HG03442 (cell line): ENCODE measurements around the gene IL17C.

Source experiments
- ATAC-seq: cut with Tn5 transposase; IDR thresholded peaks from one replicate; pipeline ENCODE4 v1.9.1; 2021; ENCODE audit warnings: mild to moderate bottlenecking, moderate library complexity; ENCODE audit not compliant: unreplicated experiment

The IL17C gene

GRCh38 chr16:88638323-88639230 lies at the start of gene IL17C:
Gene IL17C (plus strand): TSS chr16:88638572. CDS start chr16:88638642, 70 bp downstream.
- no peak for ATAC-seq

GRCh38 chr16:88588754-88589153 lies 49.6 kb upstream of the IL17C start:
- ATAC-seq: no peak

- ATAC-seq: no peak
These were observed 48.9 kb upstream of the IL17C start for GRCh38 chr16:88589441-88589840.

DNA sequence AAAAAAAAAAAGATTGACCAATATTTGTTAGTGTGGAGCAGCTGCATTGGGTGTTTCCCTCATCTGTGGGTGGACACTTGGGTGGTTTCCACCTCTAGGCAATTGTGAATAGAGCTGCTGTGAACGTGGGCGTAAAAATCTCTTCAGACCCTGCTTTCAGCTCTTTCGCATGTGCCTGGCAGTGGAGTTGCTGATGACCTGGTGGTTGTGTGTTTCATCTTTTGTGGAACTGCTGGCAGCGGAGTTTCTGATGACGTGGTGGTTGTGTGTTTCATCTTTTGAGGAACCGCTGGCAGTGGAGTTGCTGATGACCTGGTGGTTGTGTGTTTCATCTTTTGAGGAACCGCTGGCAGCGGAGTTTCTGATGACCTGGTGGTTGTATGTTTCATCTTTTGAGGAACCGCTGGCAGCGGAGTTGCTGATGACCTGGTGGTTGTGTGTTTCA lies 46.8 kb upstream of the IL17C start:
- peak; percentile 61 for ATAC-seq

GRCh38 chr16:88593061-88593460 lies 45.3 kb upstream of the IL17C start:
- no peak for ATAC-seq

DNA sequence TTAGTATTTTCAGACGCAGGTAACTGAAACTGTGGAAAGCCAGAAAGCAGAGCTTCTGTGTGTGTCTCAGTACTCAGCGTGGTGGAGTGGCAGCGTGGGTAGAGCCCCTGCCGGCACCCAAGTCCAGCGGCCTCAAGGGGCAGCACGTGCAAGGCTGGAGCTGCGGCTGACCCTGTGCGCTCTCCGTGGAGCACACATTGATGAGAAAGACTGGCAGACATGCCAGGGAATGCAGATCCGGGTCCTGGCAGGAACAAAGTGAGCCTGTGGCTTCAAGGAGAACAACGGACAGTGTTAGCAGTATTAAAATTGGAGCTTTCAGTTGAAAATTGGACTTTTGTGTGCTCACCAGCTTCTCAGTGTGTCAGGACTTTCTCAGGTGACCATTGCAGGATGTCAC lies 44.9 kb upstream of the IL17C start:
- no peak for ATAC-seq

- ATAC-seq: no peak
These were observed 44.5 kb upstream of the IL17C start for GRCh38 chr16:88593910-88594309.

- no peak for ATAC-seq
These were observed 43.3 kb upstream of the IL17C start for GRCh38 chr16:88595101-88595500.

DNA sequence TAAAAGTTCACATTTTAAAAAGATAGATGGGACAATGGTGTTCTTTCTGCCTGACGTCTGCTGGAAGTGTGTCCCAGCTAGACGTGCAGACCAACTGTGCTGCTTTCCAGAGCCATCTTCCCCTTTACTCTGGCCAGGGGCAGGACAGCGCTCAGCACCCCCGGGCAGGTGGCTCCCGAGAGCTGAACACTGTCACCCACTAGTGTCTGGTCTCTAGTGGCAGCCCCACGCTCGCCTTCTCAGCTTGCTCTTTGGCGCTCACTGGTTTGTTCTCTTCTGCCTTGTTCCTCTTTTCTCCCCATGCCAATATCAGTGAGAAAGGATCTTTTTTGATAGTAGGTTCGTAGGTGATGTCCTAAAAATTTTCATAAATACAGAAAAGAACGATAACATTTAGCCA lies 42.5 kb upstream of the IL17C start:
- ATAC-seq: no peak

- ATAC-seq: no peak
These were observed 41.9 kb upstream of the IL17C start for GRCh38 chr16:88596483-88596882.

- ATAC-seq: no peak
These were observed 40.4 kb upstream of the IL17C start for GRCh38 chr16:88597856-88598491.

GRCh38 chr16:88599092-88599733 lies 39.2 kb upstream of the IL17C start:
- no peak for ATAC-seq

- no peak for ATAC-seq
These were observed 38.4 kb upstream of the IL17C start for GRCh38 chr16:88599825-88600538.

DNA sequence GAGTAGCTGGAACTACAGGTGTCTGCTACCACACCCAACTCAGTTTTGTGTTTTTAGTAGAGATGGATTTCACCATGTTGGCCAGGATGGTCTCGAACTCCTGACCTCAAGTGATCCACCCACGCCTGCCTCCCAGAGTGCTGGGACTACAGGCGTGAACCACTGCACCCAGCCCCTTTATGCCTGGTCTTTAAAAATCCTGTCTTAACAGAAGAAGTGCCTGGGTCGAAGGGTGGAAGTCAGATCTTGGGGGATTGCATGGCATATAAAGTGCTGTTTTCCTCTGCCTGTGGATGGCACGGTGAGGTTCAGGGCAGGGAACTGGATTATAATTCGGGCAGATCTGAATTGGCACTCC lies 37.9 kb upstream of the IL17C start:
- no peak for ATAC-seq

DNA sequence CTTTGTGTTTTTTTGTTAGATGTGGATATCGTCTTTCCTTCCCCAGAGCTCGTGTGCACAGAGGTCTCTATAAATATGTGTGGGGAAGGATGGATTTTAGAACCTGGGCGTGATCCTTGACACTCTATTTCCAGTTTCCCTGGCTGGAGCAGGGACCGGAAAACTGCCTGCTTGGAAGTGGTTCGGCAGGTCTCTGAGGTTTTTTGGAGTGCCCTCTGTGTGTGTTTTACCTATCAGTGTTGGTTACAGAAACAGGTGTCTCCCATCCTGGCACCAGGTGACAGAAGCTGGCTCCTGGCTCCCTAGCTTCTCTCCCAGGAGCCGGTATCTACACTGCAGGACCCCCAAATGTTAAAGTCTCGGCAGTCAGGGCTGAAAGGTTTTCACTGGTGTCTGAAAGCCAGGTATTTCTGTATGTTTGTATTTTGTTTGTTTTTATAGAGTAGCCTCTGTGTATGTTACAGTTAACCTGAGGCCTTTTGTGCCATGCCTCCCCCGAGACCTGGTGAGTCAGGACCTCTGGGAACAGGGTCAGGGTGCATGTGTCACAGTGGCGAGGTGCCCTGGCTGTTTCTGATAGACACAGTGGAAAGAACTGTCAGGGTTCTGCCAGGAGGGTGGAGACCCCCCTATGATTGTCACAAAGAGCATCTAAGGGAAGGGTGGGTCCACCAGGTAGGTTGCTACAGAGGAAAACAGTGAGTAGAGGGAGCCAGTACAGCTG lies 36.9 kb upstream of the IL17C start:
- ATAC-seq: no peak

DNA sequence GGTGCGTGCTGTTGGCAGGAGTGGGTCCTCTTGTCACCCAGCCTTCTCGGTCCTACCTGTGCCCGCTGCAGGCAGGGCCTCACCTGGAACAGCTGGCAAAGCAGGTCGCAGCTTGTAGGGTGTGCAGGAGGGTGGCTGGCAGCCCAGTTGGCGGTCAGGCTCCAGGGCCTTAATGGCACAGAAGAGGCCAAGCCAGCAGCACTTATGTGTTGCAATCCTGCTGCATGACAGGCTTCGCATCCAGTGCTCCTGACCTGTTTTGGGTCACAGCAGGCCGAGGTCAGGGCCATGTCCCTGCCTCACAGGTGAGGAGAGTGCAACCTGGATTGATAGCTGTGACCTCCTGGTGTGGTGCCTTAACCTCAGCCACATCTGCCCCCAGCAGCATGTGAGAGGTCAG lies 36.3 kb upstream of the IL17C start:
- ATAC-seq: no peak

DNA sequence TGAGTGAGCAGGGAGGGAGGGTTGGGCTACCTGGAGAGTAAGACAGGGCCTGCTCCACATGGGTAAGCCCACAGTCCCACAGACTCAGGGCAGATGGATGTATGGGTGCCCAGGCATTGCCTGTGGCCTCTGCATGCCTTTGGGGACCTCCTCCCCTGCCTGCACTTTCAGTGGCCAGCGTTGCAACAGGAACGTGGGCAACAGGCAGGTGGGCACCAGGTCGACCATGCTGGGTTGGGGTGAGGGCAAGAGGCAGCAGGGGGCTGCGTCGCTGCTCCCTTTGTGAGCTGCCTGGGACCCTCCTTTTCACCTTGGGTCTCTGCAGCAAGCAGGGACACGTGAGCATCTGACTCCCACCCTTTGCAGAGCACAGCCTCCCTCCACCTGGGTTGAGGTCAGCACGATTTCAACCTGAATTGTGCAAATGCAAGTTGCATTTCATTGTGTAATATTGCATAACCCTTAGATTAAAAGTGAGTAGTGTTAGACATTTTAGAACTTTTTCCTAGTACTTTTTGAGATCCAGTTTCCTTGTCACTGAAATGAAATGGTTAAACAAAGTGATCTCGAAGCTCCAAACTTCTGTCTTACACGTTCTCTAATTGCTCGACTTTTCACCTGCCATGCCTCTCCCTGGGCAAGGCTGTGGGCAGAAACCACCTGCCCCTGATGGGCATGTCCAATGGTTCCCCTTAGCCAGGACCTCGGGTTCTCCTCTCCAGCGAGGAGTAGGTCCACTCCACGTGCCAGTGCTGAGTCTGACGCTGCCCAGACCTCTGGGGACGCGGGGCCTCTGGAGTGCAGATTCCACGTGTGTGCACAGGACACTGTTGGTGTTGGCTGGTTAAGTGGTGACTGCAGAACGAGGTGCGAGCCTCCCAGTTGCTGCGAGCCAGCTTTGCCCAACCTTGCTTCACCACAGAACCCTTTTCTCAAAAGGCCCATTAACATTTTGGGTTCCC lies 32.9 kb upstream of the IL17C start:
- no peak for ATAC-seq

DNA sequence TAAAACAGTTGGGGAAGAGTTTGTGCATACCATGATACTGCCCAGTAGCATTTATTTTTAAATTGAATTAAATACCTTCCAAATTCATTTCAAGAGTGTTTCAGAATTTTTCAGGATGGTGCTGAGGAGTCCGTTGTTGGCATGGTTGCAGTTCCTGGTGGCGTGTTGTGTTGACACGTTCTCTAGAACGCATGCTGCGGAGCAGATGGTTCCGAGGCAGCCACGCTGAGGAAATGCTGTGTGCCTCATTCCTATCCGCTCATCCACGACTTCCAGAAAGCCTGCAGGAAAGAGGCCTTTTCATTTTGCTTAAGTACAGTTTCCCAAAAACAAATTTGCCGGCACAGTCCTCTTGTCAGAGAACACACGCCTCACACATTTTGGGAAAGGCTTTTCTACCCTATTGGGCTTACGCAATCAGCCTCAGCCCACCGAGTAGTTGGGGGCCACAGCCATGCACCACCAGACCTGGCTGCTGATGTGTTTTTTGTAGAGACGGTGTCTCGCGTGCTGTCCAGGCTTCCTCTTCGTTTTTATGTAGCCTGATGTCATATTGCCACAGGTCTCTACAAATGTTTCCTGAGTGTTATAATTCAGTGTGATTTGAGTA lies 32.1 kb upstream of the IL17C start:
- no peak for ATAC-seq

GRCh38 chr16:88608076-88608475 lies 30.3 kb upstream of the IL17C start:
- ATAC-seq: no peak
